SW 1271 (cell line): Measurements from ENCODE around the gene TRMT44.
"Not testable (repeated sequence)": the region's sequence is repeated elsewhere in the genome, so short reads cannot be mapped to it uniquely, and the experiment has no call there.

Source experiments
- DNase-seq, 2 experiments: peaks; one replicate each; lab custom pipeline; 2025; lab: John Stamatoyannopoulos, UW

Gene TRMT44

GRCh38 chr4:8494983-8495548, 54.5 kb downstream of the TRMT44 start:
- no peak for DNase-seq

GRCh38 chr4:8495803-8496202, 55.2 kb downstream of the TRMT44 start:
- DNase-seq, result no peak

- DNase-seq, result no peak
These were observed 57.2 kb downstream of the TRMT44 start for GRCh38 chr4:8497762-8498161.

- DNase-seq, result no peak
These were observed 60.4 kb downstream of the TRMT44 start for GRCh38 chr4:8500966-8501365.

- no peak for DNase-seq
These were observed 61.2 kb downstream of the TRMT44 start for GRCh38 chr4:8501781-8502180.

- no peak for DNase-seq
These were observed 61.8 kb downstream of the TRMT44 start for GRCh38 chr4:8502371-8502770.

- DNase-seq, result no peak
These were observed 62.4 kb downstream of the TRMT44 start for GRCh38 chr4:8502836-8503585.

- DNase-seq, result no peak
These were observed 63.2 kb downstream of the TRMT44 start for GRCh38 chr4:8503801-8504200.

- DNase-seq, result no peak
These were observed 63.9 kb downstream of the TRMT44 start for GRCh38 chr4:8504279-8505007.

GRCh38 chr4:8505229-8505628, 64.7 kb downstream of the TRMT44 start:
- DNase-seq, result no peak

GRCh38 chr4:8506006-8506372, 65.4 kb downstream of the TRMT44 start:
- no peak for DNase-seq

GRCh38 chr4:8506373-8507195, 66.0 kb downstream of the TRMT44 start:
- DNase-seq, result no peak

- DNase-seq, result no peak
These were observed 66.6 kb downstream of the TRMT44 start for GRCh38 chr4:8507196-8507570.

- DNase-seq, result no peak
These were observed 67.0 kb downstream of the TRMT44 start for GRCh38 chr4:8507624-8508023.

GRCh38 chr4:8508266-8508665, 67.7 kb downstream of the TRMT44 start:
- no peak for DNase-seq

GRCh38 chr4:8508740-8509139, 68.2 kb downstream of the TRMT44 start:
- no peak for DNase-seq

- DNase-seq, result no peak
These were observed 68.9 kb downstream of the TRMT44 start for GRCh38 chr4:8509311-8509950.

GRCh38 chr4:8510191-8510590, 69.6 kb downstream of the TRMT44 start:
- no peak for DNase-seq

- DNase-seq, result no peak
These were observed 70.2 kb downstream of the TRMT44 start for GRCh38 chr4:8510611-8511285.

GRCh38 chr4:8512510-8512909, 71.9 kb downstream of the TRMT44 start:
- no peak for DNase-seq

- not testable (repeated sequence) for DNase-seq
These were observed 72.5 kb downstream of the TRMT44 start for GRCh38 chr4:8513080-8513479.
